Breast epithelium (tissue), 4 donors: ENCODE measurements around the gene TRH. TPM values are rescaled to one million over a fixed set of nuclear protein-coding genes. Genes with fewer than 3 reads are reported as not detected.
A peak's percentile ranks its signal among the peaks of the same experiment; 100 is the strongest.

Experiments
- DNase-seq, 2 donors: peaks; one replicate each; pipeline ENCODE4 v3.0.0-alpha.2; 2019; ENCODE audit warnings: low spot score in 2 of 2
- H3K27ac ChIP-seq, 2 donors: fragments of 200-600 bp; sonication (generic) in 1 of 2; one replicate each; pipeline ENCODE4 v1.5.1; 2016 to 2019; ENCODE audit warnings: mild to moderate bottlenecking in 1 of 2
- H3K27me3 ChIP-seq, 2 donors: fragments of 200-600 bp; sonication (generic) in 1 of 2; one replicate each; pipeline versions ENCODE4 v1.5.1 to v1.6.0; 2017 to 2019; ENCODE audit warnings: control low read depth in 1 of 2, mild to moderate bottlenecking in 1 of 2
- H3K36me3 ChIP-seq: fragments of 200-600 bp; one replicate; pipeline ENCODE4 v1.5.1; 2019
- H3K4me1 ChIP-seq, 2 donors: fragments of 200-600 bp; sonication (generic); one replicate each; pipeline ENCODE4 v1.5.1; 2016 to 2019; ENCODE audit warnings: control low read depth in 1 of 2
- H3K4me3 ChIP-seq, 3 donors: fragments of 200-600 bp; sonication (generic); 1 replicate in 2 of 3; 2 replicates in 1 of 3; pipeline ENCODE4 v1.5.1; 2016 to 2019; ENCODE audit warnings: mild to moderate bottlenecking in 3 of 3, moderate library complexity in 2 of 3
- H3K9me3 ChIP-seq, 2 donors: fragments of 200-600 bp; sonication (generic) in 1 of 2; one replicate each; pipeline ENCODE4 v1.5.1; 2016 to 2019; ENCODE audit warnings: control low read depth in 1 of 2
- POLR2A ChIP-seq: fragments of 450-650 bp; IDR thresholded peaks from one replicate; pipeline ENCODE4 v1.6.1; 2016; ENCODE audit warnings: antibody characterized with exemption, mild to moderate bottlenecking, moderate library complexity
- POLR2AphosphoS5 ChIP-seq, 3 donors: sonication (generic); formaldehyde crosslinking; IDR thresholded peaks; one replicate each; pipeline ENCODE4 v1.6.1; 2017; ENCODE audit warnings: antibody characterized with exemption in 3 of 3
- intact Hi-C: fragments of 100-400 bp; cut with DNase I; formaldehyde crosslinking; loops from one replicate; pipeline ENCODE4 v1.15.1; 2023; ENCODE audit warnings: low total_unique reads
- total RNA-seq, 3 donors: library from RNA; depleted of rRNA; stranded (reverse); fragments of >200 nt; gene quantifications; one replicate each; pipeline ENCODE4 v1.1.0, GENCODE V29; 2016
- TF ChIP-seq, protein P1 (sequence below), 3 donors: fragments of 450-650 bp; IDR thresholded peaks; one replicate each; pipeline ENCODE4 v1.5.1; 2016 to 2017; ENCODE audit warnings: antibody characterized with exemption in 3 of 3, mild to moderate bottlenecking in 3 of 3, moderate library complexity in 3 of 3

The TRH gene
- total RNA-seq, 3 donors from 2014 or later: not detected

DNA sequence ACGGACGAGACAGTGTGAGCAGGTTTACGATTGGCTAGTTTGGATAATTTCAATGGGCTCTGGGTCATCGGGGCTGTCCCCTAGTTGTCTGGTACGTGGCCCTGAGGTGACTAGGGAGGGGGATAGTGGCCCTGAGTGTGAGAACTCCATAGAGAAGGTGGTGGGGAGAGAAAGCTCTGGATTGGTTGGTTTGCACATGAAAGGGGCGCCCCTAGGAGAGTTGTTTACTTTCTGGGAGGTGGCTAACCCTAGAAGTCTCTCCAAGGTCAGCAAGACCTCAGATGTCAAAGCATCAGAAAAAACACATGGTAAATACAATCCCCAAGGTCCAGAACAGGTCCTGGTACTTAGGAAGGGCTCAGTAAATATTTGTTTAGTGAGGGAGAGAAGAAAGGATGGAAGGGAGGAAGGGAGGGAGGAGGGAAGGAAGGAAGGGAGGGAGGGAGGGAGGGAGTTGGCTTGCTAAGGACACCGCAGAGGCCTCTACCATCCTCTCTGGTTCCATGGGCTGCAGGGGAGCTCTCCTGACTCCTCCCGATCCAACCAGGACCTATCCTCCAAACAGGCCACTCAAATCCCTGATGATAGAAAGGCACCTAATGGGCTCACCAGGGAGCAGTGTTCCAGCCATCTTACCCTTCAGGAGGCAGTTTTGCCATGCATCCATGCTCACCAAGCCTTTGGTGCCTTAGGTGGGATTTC lies 3.0 kb upstream of the TRH start:
- H3K27me3 ChIP-seq: peaks cover 2 to 23% of the 10 kb centered on the region in 2 donors
- no peak overlapping the region for H3K4me3 ChIP-seq
- H3K9me3 ChIP-seq: no peaks in the 10 kb centered on the region
- intact Hi-C loops: no loop called here
- H3K36me3 ChIP-seq: no peaks in the 10 kb centered on the region
- H3K4me1 ChIP-seq: peaks cover 0 to 9% of the 10 kb centered on the region in 2 donors
- H3K27ac ChIP-seq: no peak overlapping the region
- no peak for TF ChIP-seq POLR2AphosphoS5 (IDR thresholded peaks at IDR 0.05)
- no peak for TF ChIP-seq POLR2A
- TF ChIP-seq, protein P1, sequence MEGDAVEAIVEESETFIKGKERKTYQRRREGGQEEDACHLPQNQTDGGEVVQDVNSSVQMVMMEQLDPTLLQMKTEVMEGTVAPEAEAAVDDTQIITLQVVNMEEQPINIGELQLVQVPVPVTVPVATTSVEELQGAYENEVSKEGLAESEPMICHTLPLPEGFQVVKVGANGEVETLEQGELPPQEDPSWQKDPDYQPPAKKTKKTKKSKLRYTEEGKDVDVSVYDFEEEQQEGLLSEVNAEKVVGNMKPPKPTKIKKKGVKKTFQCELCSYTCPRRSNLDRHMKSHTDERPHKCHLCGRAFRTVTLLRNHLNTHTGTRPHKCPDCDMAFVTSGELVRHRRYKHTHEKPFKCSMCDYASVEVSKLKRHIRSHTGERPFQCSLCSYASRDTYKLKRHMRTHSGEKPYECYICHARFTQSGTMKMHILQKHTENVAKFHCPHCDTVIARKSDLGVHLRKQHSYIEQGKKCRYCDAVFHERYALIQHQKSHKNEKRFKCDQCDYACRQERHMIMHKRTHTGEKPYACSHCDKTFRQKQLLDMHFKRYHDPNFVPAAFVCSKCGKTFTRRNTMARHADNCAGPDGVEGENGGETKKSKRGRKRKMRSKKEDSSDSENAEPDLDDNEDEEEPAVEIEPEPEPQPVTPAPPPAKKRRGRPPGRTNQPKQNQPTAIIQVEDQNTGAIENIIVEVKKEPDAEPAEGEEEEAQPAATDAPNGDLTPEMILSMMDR (IDR thresholded peaks at IDR 0.05): no peak
- no peak for DNase-seq

DNA sequence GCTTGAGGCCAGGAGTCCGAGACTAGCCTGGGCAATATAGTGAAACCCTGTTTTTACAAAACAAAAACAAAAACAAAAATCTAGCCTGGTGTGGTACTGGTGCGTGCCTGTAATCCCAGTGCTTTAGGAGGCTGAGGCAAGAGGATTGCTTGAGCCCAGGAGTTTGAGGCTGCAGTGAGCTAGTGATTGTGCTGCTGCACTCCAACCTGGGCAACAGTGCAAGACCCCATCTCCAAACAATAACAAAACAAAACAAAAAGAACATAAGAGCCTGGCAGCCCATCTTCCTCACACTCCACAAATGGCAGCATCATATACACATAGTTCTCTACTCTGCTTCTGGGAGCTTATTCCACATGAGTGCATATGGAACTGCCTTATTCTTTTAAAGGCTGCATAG lies 2.2 kb upstream of the TRH start:
- H3K4me1 ChIP-seq: peaks cover 0 to 9% of the 10 kb centered on the region in 2 donors
- H3K27me3 ChIP-seq: peaks cover 2 to 31% of the 10 kb centered on the region in 2 donors
- no peak for TF ChIP-seq POLR2A
- TF ChIP-seq, protein P1 (IDR thresholded peaks at IDR 0.05): no peak
- no peak for TF ChIP-seq POLR2AphosphoS5 (IDR thresholded peaks at IDR 0.05)
- no peak for DNase-seq
- H3K9me3 ChIP-seq: no peaks in the 10 kb centered on the region
- intact Hi-C loops: no loop called here
- H3K4me3 ChIP-seq: no peak overlapping the region
- no peaks in the 10 kb centered on the region for H3K36me3 ChIP-seq
- H3K27ac ChIP-seq: no peak overlapping the region

DNA sequence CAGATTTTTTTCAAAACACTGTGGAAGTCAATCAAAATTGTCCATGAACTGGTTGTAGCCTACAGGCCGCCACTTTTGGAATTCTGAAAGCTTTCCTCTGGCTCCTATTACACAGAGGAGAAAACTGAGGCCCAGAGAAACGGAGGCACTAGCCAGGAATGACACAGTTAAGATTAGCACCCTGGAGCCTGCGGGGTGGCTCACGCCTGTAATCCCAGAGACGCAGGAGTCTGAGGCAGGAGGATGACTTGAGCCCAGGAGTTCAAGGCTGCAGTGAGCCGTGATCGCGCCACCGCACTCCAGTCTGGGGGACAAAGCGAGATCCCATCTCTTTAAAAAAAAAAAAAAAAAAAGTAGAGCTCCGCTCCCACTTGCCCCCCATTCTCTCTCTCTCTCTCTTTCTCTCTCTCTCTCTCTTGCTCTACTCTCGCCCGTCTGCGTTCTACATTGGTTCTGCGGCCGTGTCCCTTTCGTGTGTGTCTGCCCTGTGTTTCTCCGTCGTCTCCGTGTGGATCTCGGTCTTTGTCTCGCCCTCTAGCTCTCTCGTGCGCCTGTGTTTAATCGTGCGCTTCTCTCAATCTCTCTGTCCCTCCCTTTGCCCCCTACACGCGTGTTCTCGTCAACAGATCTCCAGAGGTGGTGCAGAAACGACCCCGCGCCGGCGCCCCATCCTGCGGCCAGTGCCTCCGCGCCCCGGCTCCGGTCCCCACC lies 512 bp upstream of the TRH start:
- no peaks in the 10 kb centered on the region for H3K9me3 ChIP-seq
- H3K27me3 ChIP-seq: peaks cover 2 to 48% of the 10 kb centered on the region in 2 donors
- intact Hi-C loops: no loop called here
- TF ChIP-seq POLR2A (no peak), POLR2AphosphoS5 (IDR thresholded peaks at IDR 0.05) (no peak)
- TF ChIP-seq, protein P1 (IDR thresholded peaks at IDR 0.05): no peak
- H3K4me3 ChIP-seq: peak overlapping the region in 2 of 3 donors; percentile 25 to 60
- no peaks in the 10 kb centered on the region for H3K36me3 ChIP-seq
- no peak overlapping the region for H3K27ac ChIP-seq
- DNase-seq: no peak
- peaks cover 0 to 9% of the 10 kb centered on the region in 2 donors for H3K4me1 ChIP-seq

DNA sequence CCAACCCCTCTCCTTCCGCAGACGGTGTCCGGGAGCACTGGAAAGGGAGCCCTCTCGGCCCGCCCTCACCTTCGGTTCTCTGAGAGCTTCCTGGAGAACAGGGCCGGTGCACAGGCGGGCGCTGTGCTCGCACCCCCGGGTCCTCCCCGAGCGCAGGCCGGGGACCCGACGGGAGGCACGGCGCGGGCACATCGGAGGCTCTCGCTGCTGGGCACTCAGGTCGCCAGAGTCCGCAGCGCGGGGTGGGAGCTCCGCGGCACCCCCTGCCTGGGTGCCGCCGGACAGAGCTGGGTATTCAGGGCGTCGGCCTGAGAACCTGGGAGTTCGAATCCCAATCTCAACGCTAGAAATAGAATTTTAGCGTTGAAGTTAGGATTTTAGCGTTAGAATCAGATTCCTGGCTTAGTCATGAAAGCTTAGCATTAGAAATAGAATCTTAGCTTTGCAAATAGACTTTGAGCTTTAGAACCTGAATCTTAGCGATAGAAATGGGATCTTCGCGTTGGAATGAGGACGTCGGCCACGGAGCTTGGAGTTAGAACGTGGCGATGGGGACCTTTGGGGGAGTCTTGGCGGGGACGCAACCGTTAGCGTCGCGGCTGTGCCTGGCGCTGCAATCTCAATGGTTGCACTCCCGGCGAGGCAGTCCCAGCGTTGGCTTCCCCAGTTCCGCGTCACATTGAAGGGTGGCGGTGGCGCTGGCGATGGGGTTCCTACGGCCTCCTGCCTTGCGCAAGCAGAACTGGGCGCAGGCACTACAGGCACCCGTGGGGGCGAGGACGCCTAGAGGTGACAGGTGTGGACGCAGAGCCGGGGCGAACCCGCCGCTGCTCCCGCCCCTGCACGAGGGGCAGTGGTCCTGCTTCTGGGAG lies 549 bp downstream of the TRH start:
- intact Hi-C loops: no loop called here
- Histone ChIP-seq H3K9me3 (no peaks in the 10 kb centered on the region), H3K27me3 (peaks cover 2 to 50% of the 10 kb centered on the region in 2 donors), H3K4me3 (peak overlapping the region; percentile 10 to 60 (median 25)), H3K27ac (no peak overlapping the region), H3K4me1 (peaks cover 0 to 9% of the 10 kb centered on the region in 2 donors), H3K36me3 (no peaks in the 10 kb centered on the region)
- no peak for DNase-seq
- TF ChIP-seq POLR2A (no peak), POLR2AphosphoS5 (IDR thresholded peaks at IDR 0.05) (no peak)
- TF ChIP-seq, protein P1 (IDR thresholded peaks at IDR 0.05): no peak
